Gastroesophageal sphincter (tissue), 4 donors: ENCODE results near the gene FAM53B. TPM values are rescaled to one million over a fixed set of nuclear protein-coding genes. Genes with fewer than 3 reads are reported as not detected.

Experiments used
- ATAC-seq: fragments of 150-250 bp; one replicate; pipeline ENCODE4 v1.9.1; 2016; ENCODE audit warnings: mild to moderate bottlenecking, moderate library complexity
- H3K27ac ChIP-seq, 4 donors: fragments of 200-600 bp; sonication (generic) in 3 of 4; 1 replicate in 3 of 4; 2 replicates in 1 of 4; pipeline ENCODE4 v1.5.1; 2016 to 2019
- H3K27me3 ChIP-seq: fragments of 200-600 bp; sonication (generic); one replicate; pipeline ENCODE4 v1.5.1; 2019
- H3K36me3 ChIP-seq, 2 donors: fragments of 200-600 bp; sonication (generic); one replicate each; pipeline ENCODE4 v1.5.1; 2019; ENCODE audit warnings: control low read depth in 1 of 2
- H3K4me1 ChIP-seq, 3 donors: fragments of 200-600 bp; sonication (generic); 1 replicate in 2 of 3; 2 replicates in 1 of 3; pipeline ENCODE4 v1.5.1; 2016 to 2019; ENCODE audit warnings: control low read depth in 2 of 3
- H3K4me3 ChIP-seq, 2 donors: fragments of 200-600 bp; sonication (generic); one replicate each; pipeline ENCODE4 v1.5.1; 2019; ENCODE audit warnings: mild to moderate bottlenecking in 1 of 2, moderate library complexity in 1 of 2
- H3K9me3 ChIP-seq, 3 donors: fragments of 200-600 bp; sonication (generic); one replicate each; pipeline ENCODE4 v1.5.1; 2017 to 2019; ENCODE audit warnings: control low read depth in 2 of 3
- CTCF ChIP-seq, 4 experiments: fragments of 200-600 bp in 2 of 4; fragments of 450-650 bp in 2 of 4; sonication (generic) in 1 of 4; IDR thresholded peaks; one replicate each; pipeline ENCODE4 v1.5.1; 2017 to 2019; ENCODE audit warnings: antibody characterized with exemption in 4 of 4, mild to moderate bottlenecking in 2 of 4, moderate library complexity in 2 of 4
- EP300 ChIP-seq: sonication (generic); formaldehyde crosslinking; IDR thresholded peaks from one replicate; pipeline ENCODE4 v1.6.1; 2017; ENCODE audit warnings: antibody characterized with exemption, mild to moderate bottlenecking
- POLR2A ChIP-seq, 2 donors: fragments of 450-650 bp; IDR thresholded peaks; one replicate each; pipeline ENCODE4 v1.6.1; 2017; ENCODE audit warnings: antibody characterized with exemption in 2 of 2, mild to moderate bottlenecking in 2 of 2, moderate library complexity in 1 of 2
- POLR2AphosphoS5 ChIP-seq: sonication (generic); formaldehyde crosslinking; IDR thresholded peaks from one replicate; pipeline ENCODE4 v1.6.1; 2017; ENCODE audit warnings: antibody characterized with exemption
- WGBS, 2 donors: methylation state at CpG; one replicate each; pipeline ENCODE4 v1.1.5; 2018; ENCODE audit warnings: low coverage in 1 of 2; 5-methylcytosine and 5-hydroxymethylcytosine counted together
- total RNA-seq, 4 donors: library from RNA; depleted of rRNA; stranded (reverse); fragments of >200 nt; gene quantifications; one replicate each; pipeline ENCODE4 v1.1.0, GENCODE V29; 2016

The FAM53B gene
- total RNA-seq, 4 donors from 2014 or later: 24.5 to 33.0 (median 30.2) TPM

- TF ChIP-seq POLR2AphosphoS5 (no peak), POLR2A (IDR thresholded peaks at IDR 0.05) (no peak), EP300 (no peak), CTCF (IDR thresholded peaks at IDR 0.05) (no peak)
- ATAC-seq: no peak
- H3K4me1 ChIP-seq: no peaks in the 10 kb centered on the region
- no peaks in the 10 kb centered on the region for H3K9me3 ChIP-seq
- H3K27ac ChIP-seq: no peak overlapping the region
- no peaks in the 10 kb centered on the region for H3K36me3 ChIP-seq
- WGBS, 2 donors: 90 to 96% methylated on average over 3 of the region's 5 CpGs
- no peaks in the 10 kb centered on the region for H3K27me3 ChIP-seq
- H3K4me3 ChIP-seq: no peak overlapping the region
Measured at GRCh38 chr10:124605481-124605855, 138.7 kb downstream of the FAM53B start.

DNA sequence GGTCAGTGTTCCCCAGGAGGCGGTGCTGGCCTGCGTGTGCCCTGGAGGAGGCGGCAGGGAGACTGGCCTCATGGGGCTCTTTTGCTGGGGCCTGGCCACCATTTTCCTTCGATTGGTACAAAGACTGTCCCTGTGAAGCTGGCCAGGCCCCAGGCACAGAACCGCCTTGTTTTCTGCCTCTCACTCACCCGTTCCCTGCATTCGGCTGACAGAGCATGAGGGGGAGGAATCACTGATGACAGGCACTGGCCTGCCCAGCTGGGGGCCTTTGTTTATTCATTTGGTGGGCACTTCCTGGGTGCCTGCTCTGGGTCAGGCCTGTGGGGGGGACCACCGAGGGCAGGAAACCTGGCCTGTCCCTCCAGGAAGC, 139.2 kb downstream of the FAM53B start:
- Histone ChIP-seq H3K4me3 (no peak overlapping the region), H3K4me1 (no peaks in the 10 kb centered on the region), H3K36me3 (no peaks in the 10 kb centered on the region), H3K9me3 (no peaks in the 10 kb centered on the region), H3K27me3 (no peaks in the 10 kb centered on the region), H3K27ac (peak overlapping the region in 3 of 4 donors; percentile 30 to 68 (median 43))
- no CpG with 5 or more reads among the region's 8 CpGs for WGBS, 2 donors
- TF ChIP-seq EP300 (no peak), CTCF (IDR thresholded peaks at IDR 0.05) (no peak), POLR2A (IDR thresholded peaks at IDR 0.05) (no peak), POLR2AphosphoS5 (no peak)
- no peak for ATAC-seq

GRCh38 chr10:124604214-124605000, 139.8 kb downstream of the FAM53B start:
- Histone ChIP-seq H3K27me3 (no peaks in the 10 kb centered on the region), H3K4me1 (no peaks in the 10 kb centered on the region), H3K4me3 (no peak overlapping the region), H3K36me3 (no peaks in the 10 kb centered on the region), H3K27ac (peak overlapping the region in 3 of 4 donors; percentile 30 to 68 (median 43)), H3K9me3 (no peaks in the 10 kb centered on the region)
- no peak for ATAC-seq
- TF ChIP-seq POLR2A (IDR thresholded peaks at IDR 0.05) (no peak), EP300 (no peak), CTCF (IDR thresholded peaks at IDR 0.05) (no peak), POLR2AphosphoS5 (no peak)
- WGBS, 2 donors: 100% methylated on average over 1 of the region's 22 CpGs; no CpG with 5 or more reads in 1 of the 2 donors

GRCh38 chr10:124603376-124604213, 140.6 kb downstream of the FAM53B start:
- Histone ChIP-seq H3K36me3 (no peaks in the 10 kb centered on the region), H3K27ac (no peak overlapping the region), H3K9me3 (no peaks in the 10 kb centered on the region), H3K27me3 (no peaks in the 10 kb centered on the region), H3K4me3 (no peak overlapping the region), H3K4me1 (no peaks in the 10 kb centered on the region)
- TF ChIP-seq POLR2AphosphoS5 (no peak), POLR2A (IDR thresholded peaks at IDR 0.05) (no peak), EP300 (no peak), CTCF (IDR thresholded peaks at IDR 0.05) (no peak)
- WGBS, 2 donors: no CpG with 5 or more reads among the region's 18 CpGs
- no peak for ATAC-seq
